Nephron progenitor cell (in vitro differentiated cells): Measurements from ENCODE around the gene GLIS1.

Experiments
- DNase-seq: peaks from one replicate; pipeline ENCODE4 v3.0.0; 2021
- H3K27ac Mint-ChIP-seq: 2 replicates; pipeline ENCODE4 v1.8.0; 2021; ENCODE audit warnings: mild to moderate bottlenecking, moderate library complexity, mixed read lengths
- H3K27me3 Mint-ChIP-seq: 2 replicates; pipeline ENCODE4 v1.8.0; 2021; ENCODE audit warnings: mild to moderate bottlenecking, low read depth, mixed read lengths; ENCODE audit not compliant: poor library complexity
- H3K36me3 Mint-ChIP-seq: 2 replicates; pipeline ENCODE4 v1.8.0; 2021; ENCODE audit warnings: low read depth, mixed read lengths
- H3K4me1 Mint-ChIP-seq: 2 replicates; pipeline ENCODE4 v1.8.0; 2021; ENCODE audit warnings: mixed read lengths
- H3K4me3 Mint-ChIP-seq: 2 replicates; pipeline ENCODE4 v1.8.0; 2021; ENCODE audit warnings: mild to moderate bottlenecking, moderate library complexity, mixed read lengths
- H3K9me3 Mint-ChIP-seq: 2 replicates; pipeline ENCODE4 v1.8.0; 2021; ENCODE audit warnings: mild to moderate bottlenecking, moderate library complexity, mixed read lengths
- TF ChIP-seq, protein P1 (sequence below): fragments of 200-600 bp; sonication (generic); IDR thresholded peaks from 2 replicates; pipeline ENCODE4 v1.5.0; 2021; ENCODE audit warnings: antibody characterized with exemption

The GLIS1 gene

DNA sequence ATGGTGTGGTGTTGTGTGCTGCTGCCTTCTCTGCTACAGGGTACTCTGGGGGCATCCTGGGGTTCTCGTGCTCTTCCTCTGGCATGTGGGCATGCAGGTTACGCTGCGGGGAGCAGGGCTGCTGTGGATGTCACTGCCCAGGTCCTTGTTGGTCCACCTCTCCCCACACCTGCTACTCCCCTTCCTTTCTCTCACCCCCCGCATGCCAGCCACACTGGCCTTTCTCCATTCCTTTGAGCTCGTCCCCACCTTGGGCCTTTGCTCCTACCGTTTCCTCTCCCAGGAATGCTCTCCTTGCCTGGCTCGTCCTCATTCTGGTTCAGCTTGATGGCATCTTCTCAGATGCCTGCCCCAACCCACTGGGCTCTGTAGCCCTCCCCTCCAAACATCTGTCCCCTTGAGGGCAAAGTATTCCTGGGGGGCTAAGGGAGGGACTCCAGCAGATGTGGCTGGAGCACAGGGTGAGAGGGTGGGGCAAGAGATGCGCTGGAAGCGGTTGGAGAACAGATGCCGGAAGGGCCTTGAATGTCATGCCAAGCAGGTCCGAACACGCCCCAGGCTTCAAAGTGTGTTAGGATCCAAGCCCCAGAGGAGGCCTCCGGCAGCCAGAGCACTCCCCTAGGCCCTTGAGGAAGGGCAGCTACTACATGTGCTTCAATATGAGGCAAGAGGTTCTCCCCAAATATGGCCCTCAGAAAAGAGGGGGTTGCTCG is 256.4 kb downstream of the GLIS1 start:
- H3K4me3 Mint-ChIP-seq = no peak overlapping the region
- H3K36me3 Mint-ChIP-seq = no peaks in the 10 kb centered on the region
- peaks cover 15% of the 10 kb centered on the region for H3K4me1 Mint-ChIP-seq
- DNase-seq = no peak
- H3K9me3 Mint-ChIP-seq = no peaks in the 10 kb centered on the region
- peaks cover 15% of the 10 kb centered on the region for H3K27me3 Mint-ChIP-seq
- no peak overlapping the region for H3K27ac Mint-ChIP-seq
- TF ChIP-seq, protein P1, sequence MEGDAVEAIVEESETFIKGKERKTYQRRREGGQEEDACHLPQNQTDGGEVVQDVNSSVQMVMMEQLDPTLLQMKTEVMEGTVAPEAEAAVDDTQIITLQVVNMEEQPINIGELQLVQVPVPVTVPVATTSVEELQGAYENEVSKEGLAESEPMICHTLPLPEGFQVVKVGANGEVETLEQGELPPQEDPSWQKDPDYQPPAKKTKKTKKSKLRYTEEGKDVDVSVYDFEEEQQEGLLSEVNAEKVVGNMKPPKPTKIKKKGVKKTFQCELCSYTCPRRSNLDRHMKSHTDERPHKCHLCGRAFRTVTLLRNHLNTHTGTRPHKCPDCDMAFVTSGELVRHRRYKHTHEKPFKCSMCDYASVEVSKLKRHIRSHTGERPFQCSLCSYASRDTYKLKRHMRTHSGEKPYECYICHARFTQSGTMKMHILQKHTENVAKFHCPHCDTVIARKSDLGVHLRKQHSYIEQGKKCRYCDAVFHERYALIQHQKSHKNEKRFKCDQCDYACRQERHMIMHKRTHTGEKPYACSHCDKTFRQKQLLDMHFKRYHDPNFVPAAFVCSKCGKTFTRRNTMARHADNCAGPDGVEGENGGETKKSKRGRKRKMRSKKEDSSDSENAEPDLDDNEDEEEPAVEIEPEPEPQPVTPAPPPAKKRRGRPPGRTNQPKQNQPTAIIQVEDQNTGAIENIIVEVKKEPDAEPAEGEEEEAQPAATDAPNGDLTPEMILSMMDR = no peak

DNA sequence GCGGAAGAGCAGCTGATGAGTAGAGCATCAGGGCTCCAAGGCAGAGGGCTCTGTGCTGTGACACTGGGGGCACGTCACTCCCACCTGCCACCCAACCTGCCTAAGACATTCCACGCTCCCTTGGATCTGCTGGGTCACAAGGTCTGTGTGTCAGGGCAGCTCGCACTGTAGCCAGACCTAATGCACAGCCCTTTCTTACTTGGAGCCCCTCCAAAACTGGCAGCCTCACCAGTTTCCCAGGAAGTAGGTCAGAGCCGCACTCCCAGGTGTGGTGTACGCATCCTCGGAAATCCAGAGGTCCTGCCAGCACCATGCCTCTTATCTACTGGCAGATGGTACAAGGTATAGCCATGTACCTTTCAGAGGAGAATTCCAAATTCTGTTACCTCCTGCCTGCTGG is 257.5 kb downstream of the GLIS1 start:
- TF ChIP-seq, protein P1 = no peak

DNA sequence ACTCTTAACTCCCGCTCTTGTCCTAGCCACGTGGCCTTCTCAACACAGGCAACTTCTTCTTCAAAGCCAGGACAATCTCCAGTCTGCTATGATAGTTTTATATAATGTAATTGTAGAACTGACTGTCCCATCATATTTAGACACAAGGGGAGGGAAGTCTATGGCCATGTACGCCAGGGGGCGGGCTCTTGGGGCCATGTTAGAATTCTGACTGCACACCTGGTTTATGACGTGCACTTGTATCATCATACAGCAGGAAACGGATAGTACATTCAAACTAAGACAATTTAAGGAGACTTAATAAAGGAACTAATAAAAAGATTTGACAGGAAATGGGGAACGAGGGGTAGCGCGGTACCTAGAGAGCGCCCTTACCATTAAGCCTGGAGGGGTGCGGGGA is 258.3 kb downstream of the GLIS1 start:
- H3K27me3 Mint-ChIP-seq = peaks cover 18% of the 10 kb centered on the region
- H3K36me3 Mint-ChIP-seq = no peaks in the 10 kb centered on the region
- no peak overlapping the region for H3K4me3 Mint-ChIP-seq
- TF ChIP-seq, protein P1 = no peak
- no peak overlapping the region for H3K27ac Mint-ChIP-seq
- peaks cover 16% of the 10 kb centered on the region for H3K4me1 Mint-ChIP-seq
- no peak for DNase-seq
- no peaks in the 10 kb centered on the region for H3K9me3 Mint-ChIP-seq

More for the DNA sequence above, 257.5 kb downstream of the GLIS1 start:
- peaks cover 12% of the 10 kb centered on the region for H3K4me1 Mint-ChIP-seq
- no peak for DNase-seq
- no peaks in the 10 kb centered on the region for H3K9me3 Mint-ChIP-seq
- H3K27me3 Mint-ChIP-seq = peaks cover 15% of the 10 kb centered on the region
- no peak overlapping the region for H3K4me3 Mint-ChIP-seq
- H3K36me3 Mint-ChIP-seq = no peaks in the 10 kb centered on the region
- H3K27ac Mint-ChIP-seq = no peak overlapping the region

DNA sequence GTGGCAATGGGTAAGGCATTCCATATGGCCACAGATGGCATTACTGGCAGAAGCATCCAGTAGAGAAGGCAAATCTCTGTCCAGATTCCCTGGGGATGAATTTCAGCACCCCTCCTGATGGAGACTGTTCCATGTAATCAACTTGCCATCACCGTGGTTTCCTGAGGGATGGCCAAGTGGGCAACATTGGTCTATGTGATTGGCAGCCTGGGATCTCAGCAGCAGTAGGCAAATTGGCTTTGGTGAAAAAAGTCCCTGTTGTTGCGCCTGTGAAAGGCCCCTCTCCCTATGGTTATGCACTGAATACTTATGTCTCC is 260.5 kb downstream of the GLIS1 start:
- Mint-ChIP-seq H3K27me3 (peaks cover 22% of the 10 kb centered on the region), H3K36me3 (no peaks in the 10 kb centered on the region)
- TF ChIP-seq, protein P1 = no peak

DNA sequence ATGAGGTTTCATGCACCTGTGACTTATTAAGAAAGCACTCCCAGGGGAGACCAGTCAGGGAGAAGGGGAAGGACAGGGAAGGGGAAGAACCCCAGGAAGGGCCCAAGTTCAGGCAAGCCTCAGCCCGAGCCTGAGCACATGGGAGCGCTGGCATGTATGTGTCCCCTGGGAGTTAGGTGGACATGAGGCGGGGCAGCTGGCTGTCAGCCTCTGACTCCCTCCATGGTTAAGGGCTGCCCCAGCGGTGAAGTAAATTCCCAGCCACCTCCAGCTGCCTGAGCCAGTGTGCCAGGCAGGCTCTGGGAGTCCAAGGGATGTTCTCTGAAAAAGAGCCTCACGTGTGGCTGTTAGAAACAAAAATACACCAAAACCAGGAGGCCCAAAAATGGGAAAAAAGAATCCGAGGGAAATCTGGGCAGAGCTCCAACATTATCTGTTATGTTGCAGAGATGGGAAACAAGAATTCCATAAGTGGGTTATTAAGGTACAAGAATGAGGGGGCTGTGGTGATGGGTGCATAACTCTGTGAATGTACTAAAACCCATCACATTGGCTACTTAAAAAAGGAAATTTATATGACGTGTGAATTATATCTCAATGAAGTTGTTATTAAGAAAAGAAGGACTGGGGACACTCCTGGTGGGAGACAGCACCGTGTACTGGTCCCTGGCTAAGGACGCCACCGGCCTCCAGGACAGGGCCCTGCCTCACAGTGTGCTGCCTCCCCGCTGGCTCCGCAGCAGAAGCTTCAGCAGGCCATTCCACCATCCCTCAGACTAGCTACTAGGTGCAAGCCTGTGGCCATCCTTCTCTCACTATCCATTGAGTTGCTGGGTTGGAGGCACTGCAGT is 261.1 kb downstream of the GLIS1 start:
- no peak for DNase-seq
- no peak overlapping the region for H3K4me3 Mint-ChIP-seq
- no peak overlapping the region for H3K27ac Mint-ChIP-seq
- peaks cover 22% of the 10 kb centered on the region for H3K27me3 Mint-ChIP-seq
- no peaks in the 10 kb centered on the region for H3K36me3 Mint-ChIP-seq
- peaks cover 24% of the 10 kb centered on the region for H3K4me1 Mint-ChIP-seq
- TF ChIP-seq, protein P1 = no peak
- no peaks in the 10 kb centered on the region for H3K9me3 Mint-ChIP-seq

More for the DNA sequence above, 260.5 kb downstream of the GLIS1 start:
- Mint-ChIP-seq H3K4me3 (no peak overlapping the region), H3K9me3 (no peaks in the 10 kb centered on the region), H3K4me1 (peaks cover 24% of the 10 kb centered on the region), H3K27ac (no peak overlapping the region)
- DNase-seq = no peak
